IPS DF 6.9 (cell line): Measurements from ENCODE around the gene NUB1.

Source experiments
- DNase-seq: peaks from one replicate; pipeline ENCODE4 v3.0.0-alpha.2; 2013; ENCODE audit warnings: low read depth, low spot score
- H3K27ac ChIP-seq: one replicate; pipeline ENCODE4 v1.5.1; 2013; ENCODE audit warnings: low read length, control low read depth
- H3K27me3 ChIP-seq: 2 replicates; pipeline ENCODE4 v1.6.1; 2013; ENCODE audit warnings: mild to moderate bottlenecking, low read length; ENCODE audit not compliant: control insufficient read depth, insufficient read depth
- H3K36me3 ChIP-seq: 2 replicates; pipeline ENCODE4 v1.6.1; 2013; ENCODE audit warnings: low read length; ENCODE audit not compliant: control insufficient read depth, insufficient read depth
- H3K4me1 ChIP-seq: 2 replicates; pipeline ENCODE4 v1.6.1; 2013; ENCODE audit warnings: low read length; ENCODE audit not compliant: control insufficient read depth, insufficient read depth
- H3K4me3 ChIP-seq: 2 replicates; pipeline ENCODE4 v1.5.1; 2013; ENCODE audit warnings: mild to moderate bottlenecking, low read length
- H3K9me3 ChIP-seq: 2 replicates; pipeline ENCODE4 v1.6.1; 2013; ENCODE audit warnings: low read length, inconsistent platforms; ENCODE audit not compliant: control insufficient read depth, insufficient read depth
- WGBS: extraction: QIAGEN DNeasy Blood & Tissue Kit; methylation state at CpG from one replicate; pipeline ENCODE4 v1.1.7; 2013; ENCODE audit warnings: mixed read lengths, missing lambda C conversion rate; ENCODE audit not compliant: insufficient read length, insufficient coverage; 5-methylcytosine and 5-hydroxymethylcytosine counted together

NUB1 gene

GRCh38 chr7:151306374-151306773 lies 35.2 kb upstream of the NUB1 start:
- Histone ChIP-seq H3K27ac (no peak overlapping the region), H3K36me3 (no peaks in the 10 kb centered on the region), H3K4me1 (0 out of 2 replicates have a peak, but pooled peaks cover 2% of the 10 kb centered on the region), H3K27me3 (no peaks in the 10 kb centered on the region), H3K9me3 (peaks cover under 1% of the 10 kb centered on the region; the same call in 1 of the 2 replicates), H3K4me3 (no peak overlapping the region)
- DNase-seq: no peak
- no CpG with 5 or more reads among the region's 8 CpGs for WGBS

DNA sequence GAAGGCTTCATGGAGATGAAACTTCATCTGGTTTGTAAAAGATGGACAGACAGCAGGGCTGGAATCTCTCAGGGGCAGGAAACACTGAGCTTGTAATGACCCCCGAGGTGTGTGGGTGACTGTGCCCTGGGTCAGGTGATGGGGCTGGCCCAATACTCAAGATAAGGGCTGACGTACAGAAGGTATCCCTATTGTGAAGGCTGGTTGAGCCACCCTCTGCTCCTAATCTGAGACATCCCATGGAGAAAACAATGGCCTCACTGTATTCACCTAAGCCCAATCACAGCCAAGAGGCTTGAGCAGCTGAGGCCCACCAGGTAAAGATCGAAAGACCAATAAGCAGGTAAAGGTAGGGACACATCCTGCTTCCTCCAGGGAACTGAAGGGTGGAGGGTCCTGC lies 34.8 kb upstream of the NUB1 start:
- DNase-seq: no peak
- H3K27me3 ChIP-seq: no peaks in the 10 kb centered on the region
- H3K36me3 ChIP-seq: no peaks in the 10 kb centered on the region
- 0 out of 2 replicates have a peak, but pooled peaks cover 2% of the 10 kb centered on the region for H3K4me1 ChIP-seq
- no peak overlapping the region for H3K27ac ChIP-seq
- WGBS: no CpG with 5 or more reads among the region's 3 CpGs
- peaks cover 2% of the 10 kb centered on the region; the same call in 1 of the 2 replicates for H3K9me3 ChIP-seq
- H3K4me3 ChIP-seq: no peak overlapping the region

- no peak for DNase-seq
- Histone ChIP-seq H3K27ac (no peak overlapping the region), H3K4me1 (0 out of 2 replicates have a peak, but pooled peaks cover 2% of the 10 kb centered on the region), H3K36me3 (no peaks in the 10 kb centered on the region), H3K9me3 (peaks cover 2% of the 10 kb centered on the region; the same call in 1 of the 2 replicates), H3K27me3 (no peaks in the 10 kb centered on the region), H3K4me3 (no peak overlapping the region)
- no CpG with 5 or more reads among the region's 7 CpGs for WGBS
These were observed 34.1 kb upstream of the NUB1 start for GRCh38 chr7:151307536-151307935.

DNA sequence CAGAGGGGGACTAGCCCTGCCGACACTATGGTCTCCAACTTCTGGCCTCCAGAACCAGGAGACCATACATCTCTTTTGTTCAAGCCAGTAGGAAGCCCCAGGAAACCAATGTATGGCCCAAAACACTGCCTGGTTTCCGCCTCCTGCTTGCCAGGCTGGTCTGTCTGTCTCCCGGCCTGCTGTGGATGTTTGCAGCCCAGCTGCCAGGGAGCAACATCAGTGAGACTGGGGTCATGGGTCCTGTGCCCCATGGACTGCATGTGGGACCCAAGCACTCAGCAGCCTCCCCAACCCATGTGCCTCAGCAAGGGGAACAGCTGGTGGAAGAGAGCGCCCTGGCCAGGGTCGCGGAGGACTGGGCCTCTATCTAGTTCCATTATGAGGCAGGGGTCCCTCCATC lies 33.4 kb upstream of the NUB1 start:
- Histone ChIP-seq H3K9me3 (peaks cover 2% of the 10 kb centered on the region; the same call in 1 of the 2 replicates), H3K4me3 (no peak overlapping the region), H3K27me3 (no peaks in the 10 kb centered on the region), H3K27ac (no peak overlapping the region), H3K36me3 (no peaks in the 10 kb centered on the region), H3K4me1 (0 out of 2 replicates have a peak, but pooled peaks cover 2% of the 10 kb centered on the region)
- no peak for DNase-seq
- WGBS: no CpG with 5 or more reads among the region's 6 CpGs

- no peak overlapping the region for H3K4me3 ChIP-seq
- DNase-seq: no peak
- no CpG with 5 or more reads among the region's 8 CpGs for WGBS
- H3K36me3 ChIP-seq: no peaks in the 10 kb centered on the region
- H3K27ac ChIP-seq: no peak overlapping the region
- H3K4me1 ChIP-seq: no peaks in the 10 kb centered on the region
- peaks cover 2% of the 10 kb centered on the region; the same call in 1 of the 2 replicates for H3K9me3 ChIP-seq
- H3K27me3 ChIP-seq: no peaks in the 10 kb centered on the region
These were observed 32.8 kb upstream of the NUB1 start for GRCh38 chr7:151308791-151309190.

DNA sequence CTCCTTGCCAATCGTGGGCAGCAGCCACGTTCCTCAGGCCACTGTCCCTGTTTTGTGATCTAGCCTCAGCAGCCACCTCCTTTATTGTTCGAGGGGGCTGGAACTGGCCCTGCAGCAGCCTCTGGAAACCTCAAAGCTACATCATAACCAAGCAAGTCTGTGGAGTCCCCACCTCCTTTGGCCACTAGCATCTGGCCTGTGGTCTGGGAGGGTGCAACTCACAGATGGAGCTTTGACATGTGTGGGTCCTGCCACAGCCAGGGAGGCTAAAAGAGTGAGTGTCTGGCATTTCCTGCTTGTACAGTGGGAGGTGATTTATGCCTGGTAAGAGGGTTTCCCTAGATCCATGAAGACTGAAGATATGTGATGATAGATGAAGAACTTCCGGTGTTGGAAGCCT lies 32.3 kb upstream of the NUB1 start:
- Histone ChIP-seq H3K27me3 (no peaks in the 10 kb centered on the region), H3K36me3 (no peaks in the 10 kb centered on the region), H3K27ac (no peak overlapping the region), H3K9me3 (peaks cover 2% of the 10 kb centered on the region; the same call in 1 of the 2 replicates), H3K4me1 (no peaks in the 10 kb centered on the region), H3K4me3 (no peak overlapping the region)
- DNase-seq: no peak
- no CpG with 5 or more reads among the region's 4 CpGs for WGBS

DNA sequence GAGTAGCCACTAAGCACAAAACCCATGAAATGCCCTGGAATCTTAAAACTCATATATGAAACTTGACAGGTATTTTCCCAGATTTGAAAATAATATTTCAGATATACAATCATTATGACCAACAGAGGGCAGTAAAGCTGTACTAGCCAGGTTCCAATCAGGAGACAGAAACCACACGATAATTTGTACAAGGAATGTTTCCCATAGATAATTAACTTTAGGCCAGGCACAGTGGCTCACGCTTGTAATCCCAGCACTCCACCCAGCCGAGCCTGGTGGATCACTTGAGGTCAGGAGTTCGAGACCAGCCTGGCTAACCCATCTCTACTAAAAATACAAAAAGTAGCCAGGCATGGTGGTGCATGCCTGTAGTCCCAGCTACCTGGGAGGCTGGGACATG lies 31.0 kb upstream of the NUB1 start:
- H3K4me3 ChIP-seq: no peak overlapping the region
- no peaks in the 10 kb centered on the region for H3K27me3 ChIP-seq
- no peak for DNase-seq
- H3K9me3 ChIP-seq: peaks cover 2% of the 10 kb centered on the region; the same call in 1 of the 2 replicates
- WGBS: no CpG with 5 or more reads among the region's 4 CpGs
- no peaks in the 10 kb centered on the region for H3K36me3 ChIP-seq
- H3K4me1 ChIP-seq: no peaks in the 10 kb centered on the region
- no peak overlapping the region for H3K27ac ChIP-seq

DNA sequence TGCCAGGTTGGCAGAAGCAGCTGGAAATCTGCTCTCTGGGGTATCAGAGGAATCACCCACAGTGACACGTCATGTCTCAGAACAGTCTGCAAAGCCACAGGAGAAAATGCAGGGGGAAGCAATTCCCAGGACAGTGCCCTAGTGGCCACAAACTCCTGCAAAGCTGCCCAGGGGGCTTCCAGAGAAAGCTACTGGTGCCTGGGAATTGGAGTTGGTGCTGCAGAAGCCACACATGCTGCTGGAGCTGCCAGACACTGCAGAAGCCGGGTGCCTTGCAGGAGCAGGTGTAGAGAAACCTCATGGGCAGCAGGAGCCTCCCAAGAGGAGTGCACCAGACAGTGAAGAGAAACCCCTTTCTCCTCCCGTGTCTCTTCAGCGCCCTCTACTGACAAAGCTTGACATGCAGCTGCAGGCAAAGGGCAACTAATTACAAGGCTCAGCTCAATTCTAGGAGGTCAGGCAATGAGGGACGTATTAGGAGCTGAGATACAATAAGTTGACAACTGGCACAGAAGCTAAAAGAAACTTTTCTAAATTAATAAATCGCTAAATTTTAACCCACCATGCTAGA lies 30.2 kb upstream of the NUB1 start:
- DNase-seq: no peak
- WGBS: no CpG with 5 or more reads among the region's 6 CpGs
- Histone ChIP-seq H3K4me1 (no peaks in the 10 kb centered on the region), H3K27me3 (no peaks in the 10 kb centered on the region), H3K27ac (no peak overlapping the region), H3K4me3 (no peak overlapping the region), H3K36me3 (no peaks in the 10 kb centered on the region), H3K9me3 (peaks cover 2% of the 10 kb centered on the region; the same call in 1 of the 2 replicates)

DNA sequence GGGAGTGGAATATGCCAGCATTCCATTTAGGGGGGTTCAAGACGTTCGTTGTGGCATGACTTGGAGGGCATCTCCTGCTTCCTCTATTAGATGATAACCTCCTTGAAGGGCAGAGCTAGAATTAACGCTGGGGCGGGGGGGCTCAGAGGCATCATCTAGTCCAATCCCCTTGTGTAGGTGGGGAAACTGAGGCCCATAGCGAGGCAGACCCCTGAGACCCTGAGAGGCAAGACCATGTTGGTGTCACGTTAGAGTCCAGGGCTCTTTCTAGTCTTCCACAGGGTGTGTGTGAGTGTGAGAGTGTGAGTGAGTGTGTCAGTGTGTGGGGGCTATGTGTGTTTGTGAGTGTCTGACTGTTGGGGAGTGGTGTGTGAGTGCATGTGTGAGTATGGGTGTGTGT lies 29.3 kb upstream of the NUB1 start:
- no peaks in the 10 kb centered on the region for H3K4me1 ChIP-seq
- H3K27me3 ChIP-seq: no peaks in the 10 kb centered on the region
- no peak for DNase-seq
- no peaks in the 10 kb centered on the region for H3K36me3 ChIP-seq
- WGBS: no CpG with 5 or more reads among the region's 6 CpGs
- H3K9me3 ChIP-seq: peaks cover 2% of the 10 kb centered on the region; the same call in 1 of the 2 replicates
- H3K27ac ChIP-seq: no peak overlapping the region
- H3K4me3 ChIP-seq: no peak overlapping the region

DNA sequence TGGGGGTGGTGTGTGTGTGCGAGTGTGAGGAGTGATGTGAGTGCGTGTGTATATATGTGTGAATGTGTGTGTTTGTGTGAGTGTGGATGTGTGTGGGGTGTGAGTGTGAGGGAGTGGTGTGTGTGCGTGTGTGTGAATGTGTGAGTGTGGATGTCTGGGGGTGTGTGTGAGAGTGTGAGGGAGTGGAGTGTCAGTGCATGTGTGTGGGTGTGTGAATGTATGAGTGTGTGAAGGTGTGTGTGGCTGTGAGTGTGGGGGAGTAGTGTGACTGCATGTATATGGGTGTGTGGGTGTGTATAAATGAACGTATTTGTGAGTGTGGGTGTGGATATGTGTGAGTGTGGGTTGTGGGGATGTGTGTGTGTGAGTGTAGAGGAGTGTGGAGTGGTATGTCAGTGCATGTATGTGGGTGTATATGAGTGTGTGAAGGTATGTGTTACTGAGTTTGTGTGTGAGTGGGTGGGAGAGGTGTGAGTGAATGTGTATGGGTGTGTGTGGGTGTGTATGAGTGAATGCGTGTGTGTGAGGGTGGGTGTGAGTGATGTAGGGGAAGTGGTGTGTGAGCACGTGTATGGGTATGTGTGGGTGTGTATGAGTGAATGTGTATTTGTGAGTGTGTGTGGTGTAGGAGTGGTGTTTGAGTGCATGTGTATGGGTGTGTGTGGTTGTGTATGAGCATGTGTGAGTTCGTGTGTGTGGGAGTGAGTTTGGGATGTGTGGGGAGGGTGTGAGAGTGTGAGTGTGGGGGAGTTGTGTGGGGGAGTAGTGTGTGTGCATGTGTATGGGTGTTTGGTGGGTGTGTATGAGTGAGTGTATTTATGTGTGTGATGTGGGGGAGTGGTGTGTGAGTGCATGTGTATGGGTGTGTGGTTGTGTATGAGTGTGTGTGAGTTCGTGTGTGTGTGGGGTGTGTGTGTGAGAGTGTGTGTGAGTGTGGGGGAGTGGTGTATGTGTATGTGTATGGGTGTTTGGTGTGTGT lies 28.5 kb upstream of the NUB1 start:
- Histone ChIP-seq H3K4me3 (no peak overlapping the region), H3K4me1 (no peaks in the 10 kb centered on the region), H3K36me3 (no peaks in the 10 kb centered on the region), H3K9me3 (peaks cover 2% of the 10 kb centered on the region; the same call in 1 of the 2 replicates), H3K27me3 (no peaks in the 10 kb centered on the region), H3K27ac (no peak overlapping the region)
- 100% methylated on average over 8 of the region's 8 CpGs for WGBS
- DNase-seq: no peak
